Fibroblast of lung (primary cell): ENCODE measurements around the gene GINS1. TPM values are rescaled to one million over a fixed set of nuclear protein-coding genes. Genes with fewer than 3 reads are reported as not detected.
"Not testable (repeated sequence)": the region's sequence is repeated elsewhere in the genome, so short reads cannot be mapped to it uniquely, and the experiment has no call there.

Experiments
- DNase-seq, 2 donors: peaks; one replicate each; pipeline versions ENCODE4 v3.0.0 to v3.0.0-alpha.2; 2010; ENCODE audit warnings: low read depth in 2 of 2
- H2AFZ ChIP-seq: 2 replicates; pipeline ENCODE4 v1.5.1; 2012; ENCODE audit warnings: low read length, control low read depth, inconsistent platforms
- H3K27ac ChIP-seq: 2 replicates; pipeline ENCODE4 v1.5.1; 2011; ENCODE audit warnings: low read length, control low read depth; ENCODE audit not compliant: insufficient read depth
- H3K27me3 ChIP-seq: 2 replicates; pipeline ENCODE4 v1.5.1; 2011; ENCODE audit warnings: mild to moderate bottlenecking, low read length; ENCODE audit not compliant: control insufficient read depth, insufficient read depth
- H3K36me3 ChIP-seq: 2 replicates; pipeline ENCODE4 v1.5.1; 2011; ENCODE audit warnings: low read length; ENCODE audit not compliant: control insufficient read depth, insufficient read depth
- H3K4me1 ChIP-seq: 2 replicates; pipeline ENCODE4 v1.5.1; 2011; ENCODE audit warnings: low read length; ENCODE audit not compliant: control insufficient read depth, insufficient read depth; ENCODE audit errors: extremely low read depth
- H3K4me2 ChIP-seq: 2 replicates; pipeline ENCODE4 v1.5.1; 2011; ENCODE audit warnings: low read length, control low read depth; ENCODE audit not compliant: insufficient read depth; ENCODE audit errors: extremely low read depth
- H3K4me3 ChIP-seq, 4 experiments: fragments of 200-600 bp in 1 of 4; sonication (generic) in 1 of 4; replicated peaks in 1 of 4; 2 replicates each; pipeline ENCODE4 v1.5.1; 2011 to 2016; ENCODE audit warnings: low read length in 4 of 4, low read depth in 3 of 4, mild to moderate bottlenecking in 3 of 4, control low read depth in 2 of 4, inconsistent platforms in 1 of 4, mixed read lengths in 1 of 4; ENCODE audit not compliant: insufficient read depth in 1 of 4; ENCODE audit errors: control extremely low read depth in 1 of 4
- H3K79me2 ChIP-seq: 2 replicates; pipeline ENCODE4 v1.5.1; 2012; ENCODE audit warnings: mild to moderate bottlenecking, low read length, inconsistent platforms; ENCODE audit not compliant: control insufficient read depth, insufficient read depth
- H3K9ac ChIP-seq: 2 replicates; pipeline ENCODE4 v1.5.1; 2011; ENCODE audit warnings: mild to moderate bottlenecking, low read length, control low read depth; ENCODE audit not compliant: insufficient read depth
- H3K9me3 ChIP-seq: 2 replicates; pipeline ENCODE4 v1.5.1; 2012; ENCODE audit warnings: low read depth, low read length; ENCODE audit not compliant: control insufficient read depth, insufficient read depth
- H4K20me1 ChIP-seq: 2 replicates; pipeline ENCODE4 v1.5.1; 2011; ENCODE audit warnings: low read length; ENCODE audit not compliant: control insufficient read depth, insufficient read depth; ENCODE audit errors: extremely low read depth
- EZH2 ChIP-seq: IDR thresholded peaks from 2 replicates; pipeline ENCODE4 v1.5.1; 2012; ENCODE audit warnings: low read length, control low read depth, mild to moderate bottlenecking; ENCODE audit errors: missing control alignments
- polyA plus RNA-seq, 2 donors: library from polyadenylated mRNA; depleted of rRNA in 1 of 2; stranded (reverse) in 1 of 2; unstranded in 1 of 2; fragments of >200 nt; gene quantifications; 2 replicates each; pipeline ENCODE4 v1.2.1, GENCODE V29; 2011 to 2012; ENCODE audit warnings: missing spikeins in 1 of 2
- total RNA-seq: library from RNA; depleted of rRNA; stranded (reverse); fragments of >200 nt; gene quantifications from 2 replicates; pipeline ENCODE4 v1.2.1, GENCODE V29; 2014
- TF ChIP-seq, protein P1 (sequence below), 2 donors: IDR thresholded peaks in 1 of 2; conservative IDR thresholded peaks in 1 of 2; 1 replicate in 1 of 2; 2 replicates in 1 of 2; pipeline ENCODE4 v1.5.1; 2011 to 2012; ENCODE audit warnings: low read length in 2 of 2, control low read depth in 1 of 2, inconsistent platforms in 1 of 2, low read depth in 1 of 2, mild to moderate bottlenecking in 1 of 2

Gene GINS1
- total and polyA plus RNA-seq, 2 donors (not counting 1 experiment from before 2014, with no cell fraction given): 3.0 to 5.6 TPM

DNA sequence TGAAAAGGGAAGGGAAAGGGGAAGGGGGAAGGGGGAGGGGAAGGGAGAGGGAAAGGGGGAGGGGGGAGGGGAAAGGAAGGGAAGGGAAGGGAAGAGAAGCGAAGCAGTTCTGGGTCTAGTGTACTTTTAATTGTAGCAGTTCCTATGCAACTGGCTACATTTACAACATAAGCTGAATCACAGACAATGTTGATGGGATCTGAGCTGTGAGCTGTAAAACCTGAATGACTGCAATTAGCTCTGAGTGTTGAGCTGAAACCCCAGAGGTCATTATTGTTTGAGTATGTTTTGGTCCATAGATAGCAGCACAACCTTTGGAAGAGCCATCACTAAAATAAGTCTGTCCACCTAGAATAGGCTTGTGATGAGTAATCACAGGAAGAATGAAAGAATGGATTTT, 9.7 kb upstream of the GINS1 start:
- Histone ChIP-seq H3K4me1 (peaks cover 6% of the 10 kb centered on the region), H3K9me3 (no peaks in the 10 kb centered on the region), H3K79me2 (no peaks in the 10 kb centered on the region), H3K36me3 (no peaks in the 10 kb centered on the region), H3K27me3 (no peaks in the 10 kb centered on the region), H4K20me1 (no peaks in the 10 kb centered on the region), H2AFZ (no peak overlapping the region), H3K27ac (no peak overlapping the region), H3K4me2 (no peak overlapping the region), H3K4me3 (no peak overlapping the region), H3K9ac (no peak overlapping the region)
- peak in 1 of 2 donors; percentile 11 for DNase-seq
- no peak for TF ChIP-seq EZH2
- TF ChIP-seq, protein P1, sequence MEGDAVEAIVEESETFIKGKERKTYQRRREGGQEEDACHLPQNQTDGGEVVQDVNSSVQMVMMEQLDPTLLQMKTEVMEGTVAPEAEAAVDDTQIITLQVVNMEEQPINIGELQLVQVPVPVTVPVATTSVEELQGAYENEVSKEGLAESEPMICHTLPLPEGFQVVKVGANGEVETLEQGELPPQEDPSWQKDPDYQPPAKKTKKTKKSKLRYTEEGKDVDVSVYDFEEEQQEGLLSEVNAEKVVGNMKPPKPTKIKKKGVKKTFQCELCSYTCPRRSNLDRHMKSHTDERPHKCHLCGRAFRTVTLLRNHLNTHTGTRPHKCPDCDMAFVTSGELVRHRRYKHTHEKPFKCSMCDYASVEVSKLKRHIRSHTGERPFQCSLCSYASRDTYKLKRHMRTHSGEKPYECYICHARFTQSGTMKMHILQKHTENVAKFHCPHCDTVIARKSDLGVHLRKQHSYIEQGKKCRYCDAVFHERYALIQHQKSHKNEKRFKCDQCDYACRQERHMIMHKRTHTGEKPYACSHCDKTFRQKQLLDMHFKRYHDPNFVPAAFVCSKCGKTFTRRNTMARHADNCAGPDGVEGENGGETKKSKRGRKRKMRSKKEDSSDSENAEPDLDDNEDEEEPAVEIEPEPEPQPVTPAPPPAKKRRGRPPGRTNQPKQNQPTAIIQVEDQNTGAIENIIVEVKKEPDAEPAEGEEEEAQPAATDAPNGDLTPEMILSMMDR (conservative IDR thresholded peaks at IDR 0.05 in 1 of 2, IDR thresholded peaks at IDR 0.05 in 1 of 2; ENCODE audit: low read depth in 1 of 2, low read length in 2 of 2): no peak

DNA sequence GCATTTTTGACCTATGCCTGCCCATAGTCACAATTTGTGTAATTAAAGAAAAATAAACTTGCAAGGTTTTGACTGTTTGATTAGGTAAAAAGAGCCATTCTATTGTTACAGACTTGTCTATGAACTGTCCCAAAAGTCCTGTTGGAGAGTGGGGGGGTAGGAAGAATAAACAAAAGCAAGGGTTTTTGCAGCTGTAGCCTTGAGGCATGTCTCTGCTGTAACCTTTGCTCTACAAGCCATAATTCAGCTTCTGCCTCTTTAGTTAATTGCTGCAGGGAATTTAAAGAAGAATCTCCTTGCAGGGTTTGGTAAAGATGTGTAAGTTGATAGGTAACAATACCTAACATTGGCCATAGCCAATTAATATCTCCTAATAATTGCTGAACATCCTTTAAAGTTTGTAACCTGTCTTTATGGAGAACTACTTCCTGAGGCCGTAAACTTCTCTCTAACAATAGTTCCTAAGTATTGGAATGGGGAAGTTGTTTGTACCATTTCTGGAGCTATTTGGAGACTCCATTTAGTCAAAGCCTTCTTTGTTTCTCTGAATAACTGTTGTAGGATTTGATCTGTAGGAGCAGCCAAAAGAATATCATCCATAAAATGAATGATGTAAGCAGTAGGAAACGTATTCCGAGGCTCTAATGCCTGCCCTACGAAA, 9.0 kb upstream of the GINS1 start:
- no peak overlapping the region for H3K4me3 ChIP-seq
- no peaks in the 10 kb centered on the region for H3K27me3 ChIP-seq
- H3K4me2 ChIP-seq: no peak overlapping the region
- no peak overlapping the region for H3K27ac ChIP-seq
- TF ChIP-seq EZH2: no peak
- TF ChIP-seq, protein P1 (conservative IDR thresholded peaks at IDR 0.05 in 1 of 2, IDR thresholded peaks at IDR 0.05 in 1 of 2; ENCODE audit: low read depth in 1 of 2, low read length in 2 of 2): no peak
- H3K9ac ChIP-seq: no peak overlapping the region
- H3K4me1 ChIP-seq: peaks cover 6% of the 10 kb centered on the region
- no peak for DNase-seq
- no peaks in the 10 kb centered on the region for H3K9me3 ChIP-seq
- peak overlapping the region; percentile 25 for H2AFZ ChIP-seq
- H3K79me2 ChIP-seq: no peaks in the 10 kb centered on the region
- H3K36me3 ChIP-seq: no peaks in the 10 kb centered on the region
- H4K20me1 ChIP-seq: no peaks in the 10 kb centered on the region

GRCh38 chr20:25399037-25399430, 8.4 kb upstream of the GINS1 start:
- Histone ChIP-seq H3K9ac (no peak overlapping the region), H3K36me3 (no peaks in the 10 kb centered on the region), H3K27ac (no peak overlapping the region), H3K4me3 (no peak overlapping the region), H4K20me1 (no peaks in the 10 kb centered on the region), H3K79me2 (no peaks in the 10 kb centered on the region), H3K4me1 (peaks cover 6% of the 10 kb centered on the region), H3K27me3 (no peaks in the 10 kb centered on the region), H3K4me2 (no peak overlapping the region), H2AFZ (peak overlapping the region; percentile 25), H3K9me3 (no peaks in the 10 kb centered on the region)
- TF ChIP-seq, protein P1 (conservative IDR thresholded peaks at IDR 0.05 in 1 of 2, IDR thresholded peaks at IDR 0.05 in 1 of 2; ENCODE audit: low read depth in 1 of 2, low read length in 2 of 2): peak; percentile 50 to 55
- TF ChIP-seq EZH2: no peak
- DNase-seq: peak; percentile 62 to 89

DNA sequence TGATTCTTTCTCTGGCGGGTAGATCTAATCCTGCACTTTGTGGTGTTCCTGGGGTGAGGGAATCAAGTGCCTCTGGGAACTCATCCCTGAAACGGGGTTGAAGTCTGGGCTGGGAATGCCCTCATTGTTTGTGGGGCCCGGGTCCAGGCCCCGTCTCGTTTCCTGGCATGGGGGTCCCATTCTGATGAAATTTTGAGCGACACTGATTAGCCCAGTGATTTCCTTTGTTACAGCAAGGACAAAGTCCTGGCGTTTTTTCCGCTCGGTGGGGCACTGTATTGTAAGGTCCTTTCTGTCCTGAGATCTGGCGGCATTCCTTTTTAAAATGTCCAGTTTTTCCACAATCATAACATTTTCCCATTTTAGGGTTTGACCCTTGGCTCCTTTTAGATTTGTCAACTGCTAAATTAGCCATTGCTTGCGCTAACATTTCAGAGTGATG, 7.2 kb upstream of the GINS1 start:
- not testable (repeated sequence) for H3K9ac ChIP-seq, H3K9me3 ChIP-seq, H3K27ac ChIP-seq, H3K79me2 ChIP-seq, H2AFZ ChIP-seq, H3K27me3 ChIP-seq, H3K4me2 ChIP-seq, H3K4me3 ChIP-seq, H3K36me3 ChIP-seq, H4K20me1 ChIP-seq, H3K4me1 ChIP-seq, DNase-seq
